Loucy (cell line): ENCODE data around the gene CAMKMT.

Experiments used
- H2AFZ ChIP-seq: fragments of 200-600 bp; sonication (generic); 2 replicates; pipeline ENCODE4 v1.6.0; 2016; ENCODE audit warnings: antibody characterized with exemption, mild to moderate bottlenecking, low read length, moderate library complexity
- H3F3A ChIP-seq: fragments of 200-600 bp; 2 replicates; pipeline ENCODE4 v1.6.0; 2016; ENCODE audit warnings: antibody characterized with exemption, low read depth, mild to moderate bottlenecking
- H3K27me3 ChIP-seq: fragments of 200-600 bp; sonication (generic); 2 replicates; pipeline ENCODE4 v1.6.1; 2014; ENCODE audit warnings: low read length, mild to moderate bottlenecking; ENCODE audit not compliant: insufficient read depth, poor library complexity, severe bottlenecking
- H3K36me3 ChIP-seq: fragments of 200-600 bp; sonication (generic); 2 replicates; pipeline ENCODE4 v1.6.1; 2016; ENCODE audit warnings: low read length; ENCODE audit not compliant: insufficient read depth
- H3K4me1 ChIP-seq: fragments of 200-600 bp; sonication (generic); 2 replicates; pipeline ENCODE4 v1.5.1; 2014; ENCODE audit warnings: low read length, mild to moderate bottlenecking; ENCODE audit not compliant: insufficient read depth, poor library complexity, severe bottlenecking
- H3K4me2 ChIP-seq: fragments of 200-600 bp; sonication (generic); 2 replicates; pipeline ENCODE4 v1.6.0; 2014; ENCODE audit warnings: antibody characterized with exemption, low read length, low read depth, mild to moderate bottlenecking; ENCODE audit not compliant: poor library complexity, severe bottlenecking
- H3K4me3 ChIP-seq: fragments of 200-600 bp; sonication (generic); 2 replicates; pipeline ENCODE4 v1.5.1; 2014; ENCODE audit warnings: low read length, mild to moderate bottlenecking, mixed read lengths; ENCODE audit not compliant: poor library complexity, severe bottlenecking
- H3K79me2 ChIP-seq: fragments of 200-600 bp; sonication (generic); 2 replicates; pipeline ENCODE4 v1.6.1; 2014; ENCODE audit warnings: low read length; ENCODE audit not compliant: insufficient read depth
- H3K9ac ChIP-seq: fragments of 200-600 bp; sonication (generic); 2 replicates; pipeline ENCODE4 v1.6.0; 2014; ENCODE audit warnings: mild to moderate bottlenecking, low read depth, low read length, moderate library complexity; ENCODE audit not compliant: poor library complexity, severe bottlenecking
- H3K9me2 ChIP-seq: fragments of 200-600 bp; sonication (generic); replicated peaks from 2 replicates; pipeline ENCODE4 v1.6.1; 2016; ENCODE audit warnings: low read depth, low read length, mixed read lengths
- H3K9me3 ChIP-seq: fragments of 200-600 bp; sonication (generic); 2 replicates; pipeline ENCODE4 v1.6.1; 2014; ENCODE audit warnings: mild to moderate bottlenecking, antibody characterized with exemption, low read length, low read depth; ENCODE audit not compliant: insufficient read depth
- H4K20me1 ChIP-seq: fragments of 200-600 bp; sonication (generic); 2 replicates; pipeline ENCODE4 v1.6.0; 2014; ENCODE audit warnings: antibody characterized with exemption, low read length, mild to moderate bottlenecking; ENCODE audit not compliant: insufficient read depth, poor library complexity, severe bottlenecking
- CTCF ChIP-seq: fragments of 200-600 bp; sonication (generic); conservative IDR thresholded peaks from 2 replicates; pipeline ENCODE4 v1.5.1; 2014; ENCODE audit warnings: mild to moderate bottlenecking, antibody characterized with exemption, low read length
- EZH2phosphoT487 ChIP-seq: fragments of 200-600 bp; IDR thresholded peaks from 2 replicates; pipeline ENCODE4 v1.6.1; 2018; ENCODE audit warnings: antibody characterized with exemption, mild to moderate bottlenecking, moderate library complexity, borderline replicate concordance

The CAMKMT gene

GRCh38 chr2:44477657-44478414, 116.1 kb downstream of the CAMKMT start:
- no peak overlapping the region for H3K4me3 ChIP-seq
- no peak overlapping the region for H2AFZ ChIP-seq
- H3K9me3 ChIP-seq, result no peaks in the 10 kb centered on the region
- H3K4me1 ChIP-seq, result no peaks in the 10 kb centered on the region
- H4K20me1 ChIP-seq, result no peaks in the 10 kb centered on the region
- H3F3A ChIP-seq, result no peaks in the 10 kb centered on the region
- no peaks in the 10 kb centered on the region for H3K36me3 ChIP-seq
- no peak overlapping the region for H3K9ac ChIP-seq
- TF ChIP-seq EZH2phosphoT487 (no peak), CTCF (no peak)
- H3K4me2 ChIP-seq, result no peak overlapping the region
- no peaks in the 10 kb centered on the region for H3K79me2 ChIP-seq
- H3K9me2 ChIP-seq, result no peaks in the 10 kb centered on the region
- no peaks in the 10 kb centered on the region for H3K27me3 ChIP-seq

GRCh38 chr2:44479127-44479887, 117.6 kb downstream of the CAMKMT start:
- Histone ChIP-seq H3K4me3 (no peak overlapping the region), H3K4me2 (no peak overlapping the region)

GRCh38 chr2:44480068-44480467, 118.3 kb downstream of the CAMKMT start:
- no peak overlapping the region for H3K9ac ChIP-seq
- H3K4me3 ChIP-seq, result no peak overlapping the region
- H4K20me1 ChIP-seq, result no peaks in the 10 kb centered on the region
- H3K27me3 ChIP-seq, result no peaks in the 10 kb centered on the region
- no peak overlapping the region for H3K4me2 ChIP-seq
- H3K36me3 ChIP-seq, result no peaks in the 10 kb centered on the region
- no peaks in the 10 kb centered on the region for H3K9me2 ChIP-seq
- TF ChIP-seq EZH2phosphoT487 (no peak), CTCF (no peak)
- H2AFZ ChIP-seq, result 0 out of 2 replicates have a peak overlapping the region, but pooled peaks have one; percentile 4
- no peaks in the 10 kb centered on the region for H3K79me2 ChIP-seq
- H3K4me1 ChIP-seq, result no peaks in the 10 kb centered on the region
- no peaks in the 10 kb centered on the region for H3F3A ChIP-seq
- no peaks in the 10 kb centered on the region for H3K9me3 ChIP-seq

More at GRCh38 chr2:44479127-44479887, 117.6 kb downstream of the CAMKMT start:
- Histone ChIP-seq H3K9me3 (no peaks in the 10 kb centered on the region), H3F3A (no peaks in the 10 kb centered on the region), H3K4me1 (no peaks in the 10 kb centered on the region), H3K36me3 (no peaks in the 10 kb centered on the region), H3K27me3 (no peaks in the 10 kb centered on the region), H3K79me2 (no peaks in the 10 kb centered on the region), H3K9ac (no peak overlapping the region), H4K20me1 (no peaks in the 10 kb centered on the region), H3K9me2 (no peaks in the 10 kb centered on the region), H2AFZ (0 out of 2 replicates have a peak overlapping the region, but pooled peaks have one; percentile 4)
- TF ChIP-seq CTCF (peak; percentile 100), EZH2phosphoT487 (no peak)
